Liver (tissue), 9 donors: ENCODE measurements around the gene PPFIA1. TPM values are rescaled to one million over a fixed set of nuclear protein-coding genes. Genes with fewer than 3 reads are reported as not detected.

Experiments
- DNase-seq: peaks from one replicate; pipeline ENCODE4 v3.0.0-alpha.2; 2017; ENCODE audit warnings: low spot score
- H3K27ac ChIP-seq, 2 donors: one replicate each; pipeline ENCODE4 v1.7.0; 2013; ENCODE audit warnings: inconsistent platforms in 2 of 2, low read length in 2 of 2, control low read depth in 1 of 2, low read depth in 1 of 2, mild to moderate bottlenecking in 1 of 2
- H3K27me3 ChIP-seq, 4 donors: one replicate each; pipeline versions ENCODE4 v1.6.1 to v1.7.0; 2013; ENCODE audit warnings: low read length in 3 of 4, inconsistent platforms in 1 of 4, mild to moderate bottlenecking in 1 of 4, moderate library complexity in 1 of 4; ENCODE audit not compliant: control insufficient read depth in 4 of 4, insufficient read depth in 4 of 4
- H3K36me3 ChIP-seq, 4 donors: one replicate each; pipeline versions ENCODE4 v1.6.1 to v1.7.0; 2013; ENCODE audit warnings: low read length in 3 of 4, mild to moderate bottlenecking in 3 of 4, low read depth in 1 of 4, moderate library complexity in 1 of 4; ENCODE audit not compliant: control insufficient read depth in 4 of 4, insufficient read depth in 3 of 4
- H3K4me1 ChIP-seq, 4 donors: one replicate each; pipeline versions ENCODE4 v1.6.1 to v1.7.0; 2013; ENCODE audit warnings: low read length in 3 of 4, mild to moderate bottlenecking in 3 of 4, moderate library complexity in 1 of 4; ENCODE audit not compliant: control insufficient read depth in 4 of 4, insufficient read depth in 4 of 4
- H3K4me3 ChIP-seq, 3 donors: one replicate each; pipeline versions ENCODE4 v1.6.1 to v1.7.0; 2013; ENCODE audit warnings: low read length in 3 of 3, control low read depth in 1 of 3, low read depth in 1 of 3, mild to moderate bottlenecking in 1 of 3
- H3K9ac ChIP-seq, 2 donors: one replicate each; pipeline ENCODE4 v1.7.0; 2013; ENCODE audit warnings: low read length in 2 of 2, mild to moderate bottlenecking in 2 of 2, moderate library complexity in 2 of 2, control low read depth in 1 of 2, low read depth in 1 of 2
- H3K9me3 ChIP-seq, 4 donors: one replicate each; pipeline versions ENCODE4 v1.6.1 to v1.7.0; 2013; ENCODE audit warnings: low read length in 3 of 4; ENCODE audit not compliant: control insufficient read depth in 4 of 4
- ATF3 ChIP-seq: IDR thresholded peaks from 2 replicates; pipeline ENCODE4 v1.6.1; 2016; ENCODE audit warnings: antibody characterized with exemption
- CTCF ChIP-seq: fragments of 150-350 bp; IDR thresholded peaks from 2 replicates; pipeline ENCODE4 v1.5.1; 2017; ENCODE audit warnings: improper control_type of control experiment, low read depth, low read length; ENCODE audit not compliant: missing input control
- EGR1 ChIP-seq, 2 donors: IDR thresholded peaks; 2 replicates each; pipeline ENCODE4 v1.6.1; 2016 to 2018; ENCODE audit warnings: antibody characterized with exemption in 2 of 2, low read depth in 2 of 2
- FOXA1 ChIP-seq: IDR thresholded peaks from 2 replicates; pipeline ENCODE4 v1.6.1; 2016; ENCODE audit warnings: antibody characterized with exemption
- GABPA ChIP-seq, 2 donors: IDR thresholded peaks in 1 of 2; conservative IDR thresholded peaks in 1 of 2; 2 replicates each; pipeline ENCODE4 v1.6.1; 2016; ENCODE audit warnings: antibody characterized with exemption in 2 of 2, mild to moderate bottlenecking in 1 of 2, moderate library complexity in 1 of 2
- HNF4A ChIP-seq, 2 donors: conservative IDR thresholded peaks; 2 replicates each; pipeline ENCODE4 v1.6.1; 2016; ENCODE audit warnings: antibody characterized with exemption in 2 of 2, mild to moderate bottlenecking in 2 of 2
- HNF4G ChIP-seq: IDR thresholded peaks from 2 replicates; pipeline ENCODE4 v1.6.1; 2016; ENCODE audit warnings: antibody characterized with exemption
- JUND ChIP-seq, 2 donors: IDR thresholded peaks; 2 replicates each; pipeline ENCODE4 v1.6.1; 2016; ENCODE audit warnings: antibody characterized with exemption in 2 of 2
- MAX ChIP-seq: IDR thresholded peaks from 2 replicates; pipeline ENCODE4 v1.6.1; 2016; ENCODE audit warnings: antibody characterized with exemption
- NR2F2 ChIP-seq: IDR thresholded peaks from 2 replicates; pipeline ENCODE4 v1.6.1; 2016; ENCODE audit warnings: antibody characterized with exemption
- RAD21 ChIP-seq, 2 donors: IDR thresholded peaks; 2 replicates each; pipeline ENCODE4 v1.6.1; 2016; ENCODE audit warnings: antibody characterized with exemption in 2 of 2, mild to moderate bottlenecking in 2 of 2
- REST ChIP-seq: IDR thresholded peaks from 2 replicates; pipeline ENCODE4 v1.6.1; 2016; ENCODE audit warnings: antibody characterized with exemption, mild to moderate bottlenecking
- RXRA ChIP-seq, 2 donors: IDR thresholded peaks; 2 replicates each; pipeline ENCODE4 v1.6.1; 2017 to 2018; ENCODE audit warnings: antibody characterized with exemption in 2 of 2, mild to moderate bottlenecking in 1 of 2
- SP1 ChIP-seq: IDR thresholded peaks from 2 replicates; pipeline ENCODE4 v1.6.1; 2018; ENCODE audit warnings: antibody characterized with exemption, mild to moderate bottlenecking
- TAF1 ChIP-seq: conservative IDR thresholded peaks from 2 replicates; pipeline ENCODE4 v1.6.1; 2016; ENCODE audit warnings: antibody characterized with exemption, mild to moderate bottlenecking
- YY1 ChIP-seq: IDR thresholded peaks from 2 replicates; pipeline ENCODE4 v1.6.1; 2016; ENCODE audit warnings: antibody characterized with exemption, mild to moderate bottlenecking
- ZBTB33 ChIP-seq: IDR thresholded peaks from 2 replicates; pipeline ENCODE4 v1.6.1; 2016; ENCODE audit warnings: antibody characterized with exemption
- WGBS: extraction: QIAGEN DNeasy Blood & Tissue Kit; methylation state at CpG from one replicate; pipeline ENCODE4 v1.1.7; 2013; 5-methylcytosine and 5-hydroxymethylcytosine counted together
- polyA plus RNA-seq, 2 donors: library from polyadenylated mRNA; stranded (reverse) in 1 of 2; unstranded in 1 of 2; fragments of 200-250 nt in 1 of 2; fragments of >200 nt in 1 of 2; fragmentation: Nextera tagmentation in 1 of 2; extraction: Ambion mirVana in 1 of 2; gene quantifications; one replicate each; pipeline versions ENCODE4 v1.2.1 to v1.2.3, GENCODE V29; 2013 to 2015
- total RNA-seq, 2 donors: library from RNA; depleted of rRNA; stranded (reverse); fragments of >200 nt; gene quantifications; one replicate each; pipeline ENCODE4 v1.2.3, GENCODE V29; 2014
- donor health status: healthy.
- donor health status: healthy.
- donor health status: healthy.
- donor health status: healthy.
- donor health status: healthy.

The PPFIA1 gene
- total and polyA plus RNA-seq, 4 donors: 9.9 to 39.6 (median 14.5) TPM

GRCh38 chr11:70367071-70367470 lies 96.6 kb downstream of the PPFIA1 start (continued):
- no peak for TF ChIP-seq ATF3
- no peak for TF ChIP-seq RAD21 (IDR thresholded peaks at IDR 0.05)

GRCh38 chr11:70368961-70369360 lies 98.5 kb downstream of the PPFIA1 start:
- Histone ChIP-seq H3K27me3 (no peaks in the 10 kb centered on the region), H3K27ac (no peak overlapping the region), H3K4me3 (no peak overlapping the region), H3K4me1 (no peaks in the 10 kb centered on the region), H3K9me3 (no peaks in the 10 kb centered on the region), H3K36me3 (peaks cover 2 to 46% (median 31%) of the 10 kb centered on the region in 4 donors), H3K9ac (no peak overlapping the region)
- no peak for DNase-seq
- TF ChIP-seq FOXA1 (no peak), HNF4G (no peak), TAF1 (no peak), ZBTB33 (no peak), EGR1 (IDR thresholded peaks at IDR 0.05; ENCODE audit: low read depth in 2 of 2) (no peak), HNF4A (conservative IDR thresholded peaks at IDR 0.05) (no peak), REST (no peak), RAD21 (IDR thresholded peaks at IDR 0.05) (no peak), YY1 (no peak), CTCF (no peak), RXRA (IDR thresholded peaks at IDR 0.05) (no peak), GABPA (IDR thresholded peaks at IDR 0.05 in 1 of 2, conservative IDR thresholded peaks at IDR 0.05 in 1 of 2) (no peak), MAX (no peak), JUND (IDR thresholded peaks at IDR 0.05) (no peak), ATF3 (no peak), NR2F2 (no peak), SP1 (no peak)
- WGBS: 95% methylated on average over 2 of the region's 2 CpGs
